ENCODE results near the gene PDILT. TPM values are rescaled to one million over a fixed set of nuclear protein-coding genes. Genes with fewer than 3 reads are reported as not detected.

PDILT gene
- total and polyA plus RNA-seq, 2 of the 8 experiments (the other 6 are each of a cell fraction or from before 2014, with no cell fraction given) = not detected

DNA sequence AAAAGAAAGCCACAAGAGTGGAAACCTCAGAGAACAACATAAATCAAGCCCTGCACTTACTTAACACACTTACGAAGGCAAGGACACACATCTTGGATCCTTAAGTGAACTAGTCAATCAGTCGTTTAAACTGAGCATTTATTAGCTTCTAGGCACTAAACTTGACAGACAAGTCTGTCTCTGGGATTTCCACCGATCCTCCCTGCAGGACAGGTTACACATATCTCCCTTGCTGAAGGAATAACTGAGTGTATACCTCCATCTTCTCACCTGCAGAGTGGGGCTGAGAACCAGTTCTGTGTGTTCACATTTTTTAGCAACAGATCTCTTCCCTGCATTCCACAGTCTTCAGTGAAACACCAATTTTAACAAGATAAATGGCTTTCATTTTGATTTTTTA is 86.1 kb downstream of the PDILT start:
- FAIRE-seq (no peak), DNase-seq (ENCODE audit: low read depth in 1 of 2, low spot score in 2 of 2) (no peak)
- H4K5ac ChIP-seq (ENCODE audit: insufficient read length, low read depth, low read length) = no peak overlapping the region

More for the DNA sequence above, 86.1 kb downstream of the PDILT start:
- Histone ChIP-seq H3K4ac (replicated peaks; ENCODE audit: insufficient read length, low read depth, low read length) (no peak overlapping the region), H4K91ac (replicated peaks; ENCODE audit: insufficient read length, low read length) (no peak overlapping the region), H3K23me2 (ENCODE audit: low read depth, low read length) (no peaks in the 10 kb centered on the region), H3K23ac (ENCODE audit: insufficient read length) (no peak overlapping the region), H3K14ac (ENCODE audit: insufficient read length) (no peak overlapping the region), H2AK5ac (ENCODE audit: low read depth, low read length) (no peak overlapping the region), H4K8ac (ENCODE audit: extremely low read depth, insufficient read depth, low read length) (no peak overlapping the region), H3K9ac (replicated peaks in 1 of 4; ENCODE audit: extremely low read depth in 1 of 4, low read depth in 3 of 4, low read length in 3 of 4) (no peak overlapping the region), H3K4me1 (replicated peaks in 1 of 4; ENCODE audit: control insufficient read depth in 3 of 4, insufficient read depth in 4 of 4, low read length in 3 of 4) (no peaks in the 10 kb centered on the region), H3K4me3 (ENCODE audit: extremely low read depth in 1 of 4, insufficient read depth in 2 of 4, low read depth in 3 of 4, low read length in 4 of 4) (no peak overlapping the region), H2AFZ (ENCODE audit: low read length) (no peak overlapping the region), H2BK12ac (ENCODE audit: low read depth, low read length) (no peak overlapping the region), H2BK120ac (replicated peaks; ENCODE audit: low read depth, low read length) (no peak overlapping the region), H3K79me1 (ENCODE audit: low read depth, low read length) (no peaks in the 10 kb centered on the region), H3K27ac (ENCODE audit: low read depth, low read length) (no peak overlapping the region), H2BK5ac (ENCODE audit: low read depth, low read length) (no peak overlapping the region), H3K56ac (replicated peaks; ENCODE audit: insufficient read length, low read depth, low read length) (no peak overlapping the region), H3K79me2 (ENCODE audit: control insufficient read depth in 1 of 2, insufficient read depth in 2 of 2, low read length in 2 of 2) (no peaks in the 10 kb centered on the region), H3K36me3 (ENCODE audit: control insufficient read depth in 2 of 4, insufficient read depth in 4 of 4, low read length in 3 of 4) (no peaks in the 10 kb centered on the region), H2BK20ac (ENCODE audit: low read length) (no peak overlapping the region), H3K4me2 (ENCODE audit: insufficient read depth in 1 of 2, low read depth in 2 of 2, low read length in 2 of 2) (no peak overlapping the region), H4K20me1 (replicated peaks in 1 of 2; ENCODE audit: control insufficient read depth in 1 of 2, insufficient read depth in 2 of 2, low read length in 2 of 2) (no peaks in the 10 kb centered on the region), H3K18ac (ENCODE audit: extremely low read depth, low read length) (no peak overlapping the region), H2BK15ac (ENCODE audit: low read length) (no peak overlapping the region), H3K27me3 (replicated peaks in 1 of 4; ENCODE audit: control insufficient read depth in 3 of 4, extremely low read depth in 1 of 4, insufficient read depth in 3 of 4, low read length in 3 of 4) (no peaks in the 10 kb centered on the region; a peak in 1 of 7 replicates), H3K9me3 (ENCODE audit: insufficient read depth in 2 of 2, low read depth in 1 of 2, low read length in 1 of 2) (no peaks in the 10 kb centered on the region)
- TF ChIP-seq BCL11A (IDR thresholded peaks at IDR 0.05; ENCODE audit: low read depth in 2 of 2, low read length in 2 of 2) = no peak
- no peak for TF ChIP-seq BACH1 (IDR thresholded peaks at IDR 0.05; ENCODE audit: low read length)
- TF ChIP-seq CTBP2 (IDR thresholded peaks at IDR 0.05; ENCODE audit: borderline replicate concordance, insufficient read depth, insufficient read length, low read length) = no peak
- TF ChIP-seq SP2 (IDR thresholded peaks at IDR 0.05; ENCODE audit: low read length) = no peak
- TF ChIP-seq, protein P1, sequence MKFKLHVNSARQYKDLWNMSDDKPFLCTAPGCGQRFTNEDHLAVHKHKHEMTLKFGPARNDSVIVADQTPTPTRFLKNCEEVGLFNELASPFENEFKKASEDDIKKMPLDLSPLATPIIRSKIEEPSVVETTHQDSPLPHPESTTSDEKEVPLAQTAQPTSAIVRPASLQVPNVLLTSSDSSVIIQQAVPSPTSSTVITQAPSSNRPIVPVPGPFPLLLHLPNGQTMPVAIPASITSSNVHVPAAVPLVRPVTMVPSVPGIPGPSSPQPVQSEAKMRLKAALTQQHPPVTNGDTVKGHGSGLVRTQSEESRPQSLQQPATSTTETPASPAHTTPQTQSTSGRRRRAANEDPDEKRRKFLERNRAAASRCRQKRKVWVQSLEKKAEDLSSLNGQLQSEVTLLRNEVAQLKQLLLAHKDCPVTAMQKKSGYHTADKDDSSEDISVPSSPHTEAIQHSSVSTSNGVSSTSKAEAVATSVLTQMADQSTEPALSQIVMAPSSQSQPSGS (IDR thresholded peaks at IDR 0.05; ENCODE audit: low read length) = no peak
- no peak for TF ChIP-seq SP4 (IDR thresholded peaks at IDR 0.05; ENCODE audit: low read length)
- TF ChIP-seq, protein P2, sequence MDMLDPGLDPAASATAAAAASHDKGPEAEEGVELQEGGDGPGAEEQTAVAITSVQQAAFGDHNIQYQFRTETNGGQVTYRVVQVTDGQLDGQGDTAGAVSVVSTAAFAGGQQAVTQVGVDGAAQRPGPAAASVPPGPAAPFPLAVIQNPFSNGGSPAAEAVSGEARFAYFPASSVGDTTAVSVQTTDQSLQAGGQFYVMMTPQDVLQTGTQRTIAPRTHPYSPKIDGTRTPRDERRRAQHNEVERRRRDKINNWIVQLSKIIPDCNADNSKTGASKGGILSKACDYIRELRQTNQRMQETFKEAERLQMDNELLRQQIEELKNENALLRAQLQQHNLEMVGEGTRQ (IDR thresholded peaks at IDR 0.05; ENCODE audit: low read length) = no peak
- no peak for TF ChIP-seq ASH2L (IDR thresholded peaks at IDR 0.05; ENCODE audit: low read length)
- TF ChIP-seq RAD21 (IDR thresholded peaks at IDR 0.05 in 1 of 2, conservative IDR thresholded peaks at IDR 0.05 in 1 of 2; ENCODE audit: low read depth in 2 of 2, low read length in 2 of 2) = no peak
- no peak for TF ChIP-seq CHD1 (IDR thresholded peaks at IDR 0.05; ENCODE audit: low read depth, low read length)
- WGBS, 2 experiments (ENCODE audit: extremely low coverage in 1 of 2, insufficient coverage in 1 of 2, insufficient read length in 1 of 2, insufficient replicate concordance in 2 of 2, low coverage in 1 of 2, low lambda C conversion rate in 2 of 2, missing lambda C conversion rate in 1 of 2) = 93% methylated on average over 3 of the region's 3 CpGs; no CpG with 5 or more reads in 1 of the 2 experiments
- ChIA-PET CTCF (ENCODE audit: partially characterized antibody) (no interaction called here), POLR2A (ENCODE audit: partially characterized antibody) (no interaction called here)

All from H1 (cell line).